ENCODE data around the gene BCAS4.
"Not testable (repeated sequence)": the region's sequence is repeated elsewhere in the genome, so short reads cannot be mapped to it uniquely, and the experiment has no call there.

BCAS4 gene

DNA sequence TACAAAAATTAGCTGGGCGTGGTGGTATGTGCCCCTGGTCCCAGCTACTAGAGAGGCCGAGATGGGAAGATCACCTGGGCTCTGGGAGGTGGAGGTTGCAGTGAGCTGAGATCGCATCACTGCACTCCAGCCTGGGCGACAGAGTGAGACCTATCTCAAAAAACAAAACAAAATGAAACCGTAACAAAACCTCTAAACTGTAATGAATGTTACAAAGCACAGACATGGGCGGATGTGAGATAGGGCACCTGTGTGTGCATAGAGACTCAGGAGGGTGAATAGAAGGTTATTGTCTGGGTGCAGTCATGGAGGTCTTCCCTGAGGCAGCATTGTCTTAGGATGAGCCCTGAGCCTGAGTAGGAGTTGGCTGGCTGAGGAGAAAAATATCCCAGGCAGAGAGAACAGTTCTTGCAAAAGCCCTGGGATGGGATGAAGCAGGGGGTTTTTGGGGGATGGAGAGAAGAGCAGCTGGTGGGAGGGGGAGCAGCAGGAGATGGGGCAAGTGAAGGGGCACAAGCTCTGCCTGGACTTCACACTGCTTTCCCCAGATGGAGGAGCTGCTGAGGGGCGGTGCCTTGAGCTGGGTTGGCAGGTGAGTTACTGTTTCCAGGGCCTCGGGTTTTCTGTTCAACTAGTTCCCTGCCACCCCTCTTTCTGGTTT is 5.2 kb downstream of the BCAS4 start:
- no peak for DNase-seq

DNA sequence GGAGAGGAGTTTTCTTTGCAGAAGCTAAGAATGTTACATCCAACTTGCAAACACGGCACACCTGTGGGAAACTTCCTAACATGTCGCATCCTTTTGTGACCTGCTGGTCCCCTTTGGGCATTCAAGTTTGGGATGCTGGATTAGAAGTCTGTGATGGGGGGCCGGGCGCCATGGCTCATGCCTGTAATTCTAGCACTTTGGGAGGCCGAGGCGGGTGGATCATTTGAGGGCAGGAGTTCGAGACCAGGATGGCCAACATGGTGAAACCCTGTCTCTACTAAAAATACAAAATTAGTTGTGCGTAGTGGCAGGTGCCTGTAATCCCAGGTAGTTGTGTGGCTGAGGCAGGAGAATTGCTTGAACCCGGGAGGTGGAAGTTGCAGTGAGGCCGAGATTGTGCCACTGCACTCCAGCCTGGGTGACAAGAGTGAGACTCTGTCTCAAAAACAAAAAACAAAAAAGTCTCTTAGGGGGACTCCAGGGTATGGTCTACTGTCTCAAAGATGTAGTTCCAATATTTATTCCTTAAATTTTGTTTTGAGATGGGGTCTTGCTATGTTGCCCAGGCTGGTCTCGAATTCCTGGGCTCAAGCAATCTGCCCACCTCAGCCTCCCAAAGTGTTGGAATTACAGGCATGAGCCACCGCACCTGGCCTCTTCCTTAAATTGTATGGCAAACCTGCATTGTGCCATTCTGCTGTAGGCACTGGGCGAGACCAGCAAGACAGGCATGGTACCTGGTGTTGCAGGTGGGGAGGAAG is 6.3 kb downstream of the BCAS4 start:
- not testable (repeated sequence) for DNase-seq

DNA sequence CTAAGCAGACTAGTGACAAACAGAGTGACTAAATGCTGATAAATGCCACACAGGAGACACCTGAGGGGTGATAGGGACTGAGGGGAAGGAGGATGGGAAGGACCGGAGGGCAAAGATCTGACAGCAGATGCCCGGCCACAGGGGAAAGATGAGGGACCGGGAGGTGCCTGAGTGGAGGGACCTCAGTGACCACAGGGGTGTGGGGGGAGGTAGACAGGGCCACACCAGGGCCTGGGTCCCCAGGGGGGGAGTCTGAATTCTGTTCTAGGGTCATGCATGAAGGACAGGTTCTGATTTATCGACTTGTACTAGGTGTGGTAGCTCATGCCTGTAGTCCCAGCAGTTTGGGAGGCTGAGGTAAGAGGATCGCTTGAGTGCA is 6.9 kb downstream of the BCAS4 start:
- no peak for DNase-seq

DNA sequence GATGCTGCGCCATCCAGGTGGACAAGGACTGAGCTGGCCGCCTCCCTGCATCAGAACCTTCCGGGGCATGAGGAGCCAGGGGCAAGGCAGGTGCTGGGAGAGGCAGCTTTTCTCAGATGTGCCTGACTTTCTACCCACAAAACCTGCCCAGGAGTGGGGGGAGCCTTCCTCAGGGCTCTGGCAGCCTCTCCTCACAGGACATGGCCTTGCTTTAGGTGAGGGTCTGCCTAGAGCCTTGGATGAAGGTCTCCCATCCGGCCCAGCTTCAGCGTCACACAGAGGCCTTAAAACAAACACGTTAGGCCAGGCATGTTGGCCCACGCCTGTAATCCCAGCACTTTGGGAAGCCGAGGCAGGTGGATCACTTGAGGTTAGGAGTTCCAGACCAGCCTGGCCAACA is 7.4 kb downstream of the BCAS4 start:
- no peak for DNase-seq

DNA sequence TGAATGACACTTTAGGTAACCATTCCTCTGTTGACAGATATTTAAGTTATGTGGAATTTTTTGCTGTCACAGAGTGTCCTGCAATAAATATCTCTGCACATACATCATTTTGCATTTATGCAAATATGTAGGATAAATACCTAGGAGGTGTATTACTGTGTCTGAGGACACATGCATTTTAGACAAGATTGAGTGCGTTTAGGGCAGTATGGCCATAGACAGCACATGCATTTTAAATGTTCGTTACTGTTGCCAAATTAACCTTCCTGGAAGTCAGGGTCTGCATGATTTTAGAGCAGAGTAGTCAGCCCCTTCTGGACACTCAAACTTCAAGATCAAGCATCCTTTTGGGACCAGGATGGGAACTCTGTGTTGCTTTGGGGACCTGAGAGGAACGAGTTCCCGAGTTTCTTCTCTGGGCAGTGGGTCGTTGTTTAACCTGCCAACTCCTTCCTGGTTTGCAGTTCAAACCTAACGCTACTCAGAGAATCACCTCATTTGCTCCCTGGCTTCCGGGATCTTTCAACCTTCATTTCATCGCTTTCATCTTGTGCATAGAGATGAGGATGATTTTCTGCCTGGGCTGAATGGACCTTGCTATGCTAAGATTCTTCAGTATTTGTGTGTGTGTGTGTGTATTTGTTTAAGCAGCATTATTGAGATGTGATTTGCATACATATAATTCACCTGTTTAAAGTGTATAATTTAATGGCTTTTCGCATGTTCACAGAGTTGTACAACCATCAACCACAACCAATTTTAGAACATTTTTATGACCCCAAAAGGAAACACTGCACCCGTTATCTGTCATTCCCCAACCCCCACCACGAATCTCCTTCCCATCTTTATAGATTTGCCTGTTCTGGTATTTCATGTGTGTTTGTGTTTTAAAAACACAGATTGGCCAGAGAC is 9.8 kb downstream of the BCAS4 start:
- DNase-seq = no peak

DNA sequence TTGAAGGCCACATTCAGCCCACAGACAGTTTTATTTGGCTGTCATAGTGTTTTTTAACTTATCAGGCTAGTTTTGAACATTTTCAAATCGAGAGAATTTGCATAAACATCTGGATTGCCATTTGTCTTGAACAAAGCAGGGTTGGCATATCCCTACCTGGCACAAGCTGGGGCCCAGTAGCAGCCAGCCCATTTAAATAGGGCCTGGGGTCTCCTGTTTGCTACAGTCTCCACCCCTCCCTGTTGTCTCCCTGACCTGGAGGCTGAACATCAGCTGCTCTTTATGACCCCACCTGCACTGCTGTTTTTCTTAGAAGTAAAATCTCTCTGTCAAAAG is 10.5 kb downstream of the BCAS4 start:
- no peak for DNase-seq

DNA sequence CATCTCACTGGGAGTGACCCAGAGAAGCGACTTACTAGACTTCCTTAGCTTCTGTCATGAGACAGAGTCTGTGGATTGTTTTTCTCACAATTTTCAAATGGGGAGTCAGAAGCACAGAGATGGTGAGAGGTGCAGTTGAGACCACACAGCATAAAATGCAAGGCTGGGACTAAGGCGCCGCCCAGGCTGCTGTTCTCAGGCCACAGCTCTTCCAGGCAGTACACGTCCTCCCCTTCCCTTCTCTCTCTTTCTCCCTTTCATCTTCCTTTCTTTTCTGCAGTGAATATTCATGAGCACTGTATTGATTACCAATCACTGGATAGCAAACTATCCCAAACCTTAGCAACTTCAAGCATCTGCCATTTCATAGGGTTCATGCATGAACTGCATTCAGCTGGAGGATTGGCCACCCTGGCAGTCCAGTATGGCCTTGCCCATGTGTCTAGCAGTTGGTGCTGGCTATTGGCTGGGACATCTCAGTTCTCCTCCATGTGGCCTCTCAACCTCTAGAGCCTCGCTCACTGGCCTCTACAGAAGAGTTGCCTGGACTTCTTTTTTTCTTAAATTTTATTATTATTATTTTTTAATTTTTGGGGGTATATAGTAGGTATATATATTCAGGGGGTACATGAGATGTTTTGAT is 11.4 kb downstream of the BCAS4 start:
- no peak for DNase-seq

DNA sequence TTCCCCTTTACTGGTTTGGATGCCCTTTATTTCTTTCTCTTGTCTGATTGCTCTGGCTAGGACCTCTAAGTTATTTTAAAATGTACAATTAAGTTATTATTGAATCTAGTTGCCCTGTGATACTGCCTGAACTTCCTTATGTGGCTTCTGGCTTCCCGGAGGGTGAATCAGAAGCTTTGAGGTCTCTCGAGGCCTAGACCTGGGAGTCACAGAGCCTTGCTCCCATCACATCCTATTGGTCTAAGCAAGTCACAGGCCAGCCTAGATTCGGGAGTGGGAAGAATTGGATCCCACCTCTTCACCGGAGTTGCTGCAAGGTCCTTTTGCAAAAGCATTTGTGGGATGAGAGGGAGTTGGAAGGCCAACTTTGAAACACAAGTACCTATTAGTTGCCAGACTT is 15.2 kb downstream of the BCAS4 start:
- no peak for DNase-seq

DNA sequence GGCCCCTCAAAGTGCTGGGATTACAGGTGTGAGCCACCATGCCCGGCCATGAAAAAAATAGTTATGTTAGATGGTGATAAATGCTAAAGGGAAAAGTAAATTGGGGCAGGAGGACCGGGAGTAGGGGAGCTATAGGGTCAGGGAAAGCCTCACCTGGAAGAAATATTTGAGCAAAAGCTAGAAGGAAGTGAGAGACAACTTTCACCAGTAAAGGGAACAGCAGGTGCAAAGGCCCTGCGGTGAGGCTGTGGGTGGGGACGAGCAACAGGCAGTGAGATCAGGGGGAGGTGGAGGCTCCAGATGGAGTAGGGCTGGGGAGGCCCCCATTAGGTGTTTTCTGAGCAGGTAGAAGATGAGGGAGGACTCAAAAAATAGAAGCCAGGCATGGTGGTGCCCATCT is 16.0 kb downstream of the BCAS4 start:
- no peak for DNase-seq

DNA sequence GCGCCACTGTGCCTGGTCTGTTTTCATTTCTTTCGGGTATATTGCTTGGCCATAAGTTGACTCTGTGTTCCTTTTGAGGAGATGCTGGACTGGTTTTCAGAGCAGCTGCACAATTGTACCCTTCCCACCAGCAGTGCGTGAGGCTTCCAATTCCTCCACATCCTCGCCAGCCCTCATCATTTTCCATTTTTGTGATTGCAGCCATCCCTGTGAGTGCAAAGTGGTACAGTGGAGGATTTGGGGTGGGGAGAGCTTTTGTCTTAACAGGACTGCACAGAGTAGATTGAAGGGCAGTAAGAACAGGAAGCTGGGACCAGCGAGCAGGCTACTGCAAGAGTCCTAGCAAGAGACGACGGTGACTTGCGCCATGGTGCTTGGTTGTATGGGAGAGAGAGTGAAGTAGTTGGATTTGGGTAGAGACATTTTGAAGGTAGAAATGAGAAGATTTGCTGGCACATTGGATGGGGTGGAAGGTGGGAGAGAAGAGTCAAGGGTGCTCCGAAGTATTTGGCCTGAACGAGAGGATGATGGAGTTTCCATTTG is 18.3 kb downstream of the BCAS4 start:
- DNase-seq = no peak

DNA sequence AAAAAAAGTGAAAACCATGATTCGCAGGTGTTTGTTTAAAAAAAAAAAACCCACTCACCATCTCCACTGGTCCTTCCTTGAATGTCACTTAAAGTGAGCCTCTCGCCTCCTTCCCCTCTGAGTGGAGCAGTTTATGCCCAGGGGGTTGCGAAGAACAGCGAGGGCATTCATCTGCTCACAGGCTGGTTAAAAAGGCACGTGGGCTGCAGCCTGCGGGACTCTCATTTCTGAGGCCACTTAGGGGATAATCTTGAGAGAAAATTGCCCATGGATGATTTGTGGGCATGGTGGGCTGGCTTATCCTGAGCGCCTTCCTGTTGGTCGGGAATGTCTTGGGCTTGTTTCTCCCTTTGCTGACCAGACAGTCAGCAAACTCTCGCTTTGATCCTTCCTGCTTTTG is 18.9 kb downstream of the BCAS4 start:
- DNase-seq = no peak

DNA sequence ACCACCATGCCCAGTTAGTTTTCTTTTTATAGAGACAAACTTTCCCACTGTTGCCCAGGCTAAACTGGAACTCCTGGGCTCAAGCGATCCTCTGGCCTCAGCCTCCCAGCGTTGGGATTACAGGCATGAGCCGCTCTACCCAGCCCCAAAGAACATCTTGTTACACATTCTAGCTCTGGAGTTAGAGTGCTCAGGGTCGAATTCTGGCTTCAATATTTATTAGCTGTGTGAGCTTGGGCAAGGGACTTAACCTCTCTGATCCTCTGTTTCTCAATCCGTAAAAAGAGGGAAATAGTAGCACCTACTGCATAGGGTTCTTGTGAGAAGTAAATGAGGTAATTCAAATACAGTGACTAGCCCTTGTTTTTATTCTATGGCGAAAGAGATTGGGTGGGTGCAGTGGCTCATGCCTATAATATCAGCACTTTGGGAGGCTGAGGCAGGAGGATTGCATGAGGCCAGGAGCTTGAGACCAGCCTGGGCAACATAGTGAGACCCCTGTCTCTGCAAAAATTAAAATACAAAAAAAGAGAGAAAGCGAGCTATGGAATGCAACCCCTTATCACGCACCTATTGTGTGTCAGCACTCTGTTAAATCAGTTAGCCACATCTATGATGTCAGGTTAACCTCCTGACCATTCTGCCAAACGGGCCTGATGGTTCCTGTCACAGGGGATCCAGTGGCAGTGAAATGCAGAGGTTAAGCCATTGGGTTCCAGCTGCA is 19.7 kb downstream of the BCAS4 start:
- DNase-seq = no peak

DNA sequence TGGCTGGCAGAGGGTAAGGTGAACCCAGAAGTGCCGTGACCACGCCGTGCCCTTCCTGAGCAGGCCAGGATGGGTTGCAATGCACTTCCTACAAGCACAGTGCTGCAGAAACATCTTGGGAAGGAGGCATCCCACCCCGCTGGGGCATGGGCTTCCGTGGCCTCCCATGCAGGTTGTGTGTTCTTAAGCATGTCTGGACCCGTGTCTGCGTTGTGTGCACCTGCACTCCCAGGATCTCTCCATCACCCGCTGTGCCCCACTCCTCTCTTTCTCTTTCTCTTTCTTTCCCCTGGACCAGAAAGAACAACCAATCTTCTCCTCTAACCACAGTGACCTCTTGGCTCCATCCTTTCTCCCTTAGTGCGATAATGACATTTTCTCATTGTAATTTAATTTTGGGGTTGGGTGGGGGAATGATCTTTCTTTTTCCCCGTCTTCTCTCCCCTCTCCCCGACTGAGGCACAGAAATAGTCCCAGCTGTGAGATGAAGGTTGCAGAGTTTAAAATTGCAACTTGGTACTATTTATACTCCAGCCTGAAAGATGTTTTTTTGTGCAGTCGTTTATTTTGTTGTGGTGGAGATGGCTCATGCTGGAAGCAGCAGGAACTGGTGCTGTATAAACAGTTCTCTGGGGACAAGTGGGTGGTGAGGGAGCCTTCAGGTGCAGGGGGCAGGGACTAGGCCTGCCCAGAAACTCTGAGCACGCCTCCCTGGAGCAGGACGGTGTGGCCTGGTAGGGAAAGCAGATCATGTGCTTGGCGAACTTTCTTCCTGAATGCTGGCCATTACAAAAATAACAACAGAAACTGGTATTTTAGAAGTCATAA is 20.5 kb downstream of the BCAS4 start:
- DNase-seq = peak; percentile 25

DNA sequence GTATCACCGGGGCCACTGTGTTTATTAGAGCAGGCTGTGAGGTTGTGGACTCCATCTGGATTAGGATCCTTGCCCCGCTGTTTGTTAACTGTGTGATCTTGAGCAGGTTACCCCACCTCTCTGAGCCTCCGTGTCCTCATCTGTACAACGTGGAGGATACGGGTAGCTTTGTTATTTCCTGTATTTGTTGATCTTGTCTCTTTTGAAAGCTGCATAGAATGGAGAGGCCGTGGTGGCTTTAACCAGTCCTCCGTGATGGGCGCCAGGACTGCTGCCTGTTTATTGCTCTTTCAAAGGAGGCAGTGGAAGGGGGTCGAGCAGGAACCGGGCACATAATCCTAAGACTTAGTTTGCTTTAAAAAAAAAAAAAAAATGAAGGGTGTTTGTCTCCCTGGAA is 22.9 kb downstream of the BCAS4 start:
- no peak for DNase-seq

DNA sequence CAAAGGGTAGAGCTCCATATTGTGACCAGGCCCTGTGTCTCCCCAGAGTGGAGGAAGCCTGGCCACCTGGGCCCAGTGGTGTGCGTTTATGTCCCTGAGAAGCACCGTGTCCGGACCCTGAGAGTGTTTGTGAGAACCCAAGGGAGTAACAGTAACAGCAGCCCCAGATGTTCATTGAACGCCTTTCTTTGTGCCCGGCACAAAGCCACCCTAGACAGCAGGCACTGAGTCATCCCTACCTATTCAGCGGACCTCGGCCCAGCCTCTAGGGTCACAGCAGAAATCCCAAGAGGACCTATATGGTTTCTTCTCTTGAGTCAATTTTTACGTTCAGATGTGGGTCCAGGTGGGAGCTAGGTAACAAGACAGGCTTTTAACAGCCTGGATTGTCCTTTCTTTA is 24.5 kb downstream of the BCAS4 start:
- no peak for DNase-seq

DNA sequence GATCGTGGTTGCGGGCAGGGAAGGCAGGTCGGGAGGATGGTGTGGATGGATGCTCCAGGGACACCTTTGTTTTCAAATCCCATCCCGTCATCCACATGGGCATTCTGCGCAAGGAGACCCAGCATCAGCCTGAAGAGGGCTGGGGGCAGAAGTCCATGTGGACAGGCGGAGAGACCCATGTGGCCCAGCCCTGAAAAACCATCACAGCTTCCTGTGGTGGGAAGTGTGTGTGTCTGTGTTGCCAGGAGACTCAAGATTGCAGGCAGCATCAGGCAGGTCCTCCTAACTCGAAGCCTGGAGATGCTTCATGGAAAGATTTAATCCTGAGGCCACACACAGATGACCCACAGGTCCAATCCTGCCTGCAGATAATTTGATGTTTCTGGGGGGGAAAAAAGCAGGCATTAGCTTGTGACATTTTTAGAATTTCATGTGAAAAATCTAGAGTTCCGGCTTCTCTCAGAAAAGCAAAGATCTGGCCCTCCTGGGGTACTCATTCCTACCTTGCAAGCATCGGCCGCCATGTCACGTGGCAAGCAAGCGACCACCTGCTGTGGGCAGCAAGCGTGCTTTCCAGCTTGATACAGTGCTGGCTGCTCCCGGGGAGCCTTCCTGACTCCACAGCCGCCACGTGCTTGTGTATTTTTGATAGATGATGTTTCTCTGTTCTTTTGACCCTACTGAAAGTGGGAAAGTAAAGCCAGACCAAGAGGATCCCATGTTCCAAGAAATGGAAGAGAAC is 25.8 kb downstream of the BCAS4 start:
- no peak for DNase-seq

DNA sequence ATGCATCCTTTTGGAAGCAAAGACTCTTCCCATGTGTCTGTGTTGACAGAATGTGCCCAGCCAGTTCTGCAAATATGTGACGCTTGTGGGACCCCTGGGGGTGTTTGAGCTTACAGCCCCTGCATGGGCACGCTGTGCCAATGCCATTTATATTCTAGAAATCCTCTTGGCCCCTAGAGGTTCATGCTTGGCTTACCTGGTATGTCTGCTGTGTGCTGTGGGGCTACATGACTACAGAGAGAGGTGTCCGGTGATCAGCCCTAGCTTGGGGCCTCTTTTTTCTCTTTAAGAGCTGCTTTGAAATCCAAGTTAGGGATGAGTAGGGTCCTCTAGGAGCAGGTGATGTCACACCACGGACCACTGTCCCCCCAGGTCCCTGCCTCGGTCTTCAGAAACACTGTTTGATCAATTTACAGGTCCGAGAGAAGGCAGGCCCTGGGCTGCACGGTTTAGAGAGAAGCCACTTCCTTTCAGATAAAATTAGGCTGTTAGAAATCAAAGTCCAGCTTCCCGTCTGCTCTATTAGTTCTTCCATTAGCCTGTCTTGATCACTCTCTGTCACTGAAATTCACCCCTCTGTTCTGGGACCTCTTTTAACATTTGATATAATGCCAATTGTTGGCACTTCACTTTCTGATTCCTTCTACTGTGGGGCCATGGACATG is 26.5 kb downstream of the BCAS4 start:
- no peak for DNase-seq

DNA sequence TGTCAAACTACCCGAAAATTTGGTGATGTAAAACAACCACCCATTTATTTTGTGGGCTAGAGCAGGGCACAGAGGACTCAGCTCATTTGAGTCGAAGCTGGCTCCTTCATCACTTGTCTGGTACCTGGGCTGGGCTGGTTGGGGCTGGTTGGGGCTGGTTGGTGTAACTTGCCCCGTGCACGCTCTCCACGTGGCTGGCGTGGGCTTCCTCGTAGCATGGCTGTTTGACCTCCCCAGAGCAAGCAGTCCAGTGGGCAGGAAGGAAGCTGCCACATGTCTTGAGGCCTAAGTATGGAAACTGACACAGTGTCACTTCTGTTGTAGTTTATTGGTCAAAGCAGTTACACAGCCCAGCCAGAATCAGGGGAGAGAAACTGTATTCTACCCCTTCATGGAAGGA is 27.1 kb downstream of the BCAS4 start:
- no peak for DNase-seq

DNA sequence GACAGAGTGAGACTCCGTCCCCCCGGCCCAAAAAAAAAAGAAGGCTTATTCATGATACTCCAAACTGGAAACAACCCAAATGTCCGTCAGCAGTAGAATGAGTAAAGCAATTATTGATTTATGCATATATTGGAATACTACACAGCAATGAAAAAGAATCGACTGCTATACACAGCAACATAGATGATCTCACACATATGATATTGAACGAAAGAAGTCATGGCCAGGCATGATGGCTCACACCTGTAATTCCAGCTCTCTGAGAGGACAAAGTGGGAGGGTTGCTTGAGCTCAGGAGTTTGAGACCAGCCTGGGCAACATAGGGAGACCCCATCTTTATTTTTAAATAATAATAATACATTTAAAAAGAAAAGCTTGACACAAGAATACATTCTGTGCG is 28.5 kb downstream of the BCAS4 start:
- no peak for DNase-seq

DNA sequence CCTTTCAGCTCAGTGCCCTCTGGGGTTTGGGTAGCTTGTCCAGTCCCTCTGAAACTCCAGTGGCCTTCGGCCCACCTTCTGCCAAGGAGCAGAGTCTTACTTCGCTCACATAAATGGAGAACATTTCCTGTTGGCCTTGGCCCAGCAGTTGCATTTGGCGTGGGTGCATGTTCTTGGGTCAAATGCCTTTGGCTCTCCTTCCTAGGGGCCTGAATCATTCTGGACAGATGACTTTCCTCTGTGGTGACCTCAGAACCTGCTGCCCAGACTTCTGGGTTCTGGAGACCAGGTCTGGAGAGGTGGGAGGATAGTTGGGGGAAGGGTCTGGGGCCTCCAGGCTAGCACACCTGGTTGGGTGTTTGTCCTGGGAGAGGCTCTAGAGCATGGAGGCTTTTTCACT is 29.3 kb downstream of the BCAS4 start:
- no peak for DNase-seq

Data from activated naive CD4-positive, alpha-beta T cell treated with anti-CD3 and anti-CD28 coated beads, Interleukin-2, amount 50 U/mL, for 16 hours (primary cell).